Calu3 (cell line): ENCODE results near the gene ANAPC10. TPM values are rescaled to one million over a fixed set of nuclear protein-coding genes. Genes with fewer than 3 reads are reported as not detected.

Source experiments
- BruUV-seq: library from RNA; stranded (reverse); fragments of 400-500 nt; replicated peaks from 2 replicates; lab custom pipeline; 2021; lab: Mats Ljungman, UMichigan
- CTCF ChIA-PET: fragments of 300-600 bp; sonication (Branson Sonifier 250); formaldehyde crosslinking; loops from one replicate; lab custom pipeline; 2022; ENCODE audit warnings: antibody characterized with exemption; lab: Charles Lee
- DNase-seq: peaks from one replicate; pipeline ENCODE4 v3.0.0; 2022
- H3K27ac Mint-ChIP-seq: one replicate; pipeline ENCODE4 v1.8.0; 2022; ENCODE audit warnings: mixed read lengths; ENCODE audit not compliant: unreplicated experiment
- H3K27me3 Mint-ChIP-seq: one replicate; pipeline ENCODE4 v1.8.0; 2022; ENCODE audit warnings: mixed read lengths; ENCODE audit not compliant: unreplicated experiment
- H3K36me3 Mint-ChIP-seq: one replicate; pipeline ENCODE4 v1.8.0; 2022; ENCODE audit warnings: mild to moderate bottlenecking, moderate library complexity, mixed read lengths; ENCODE audit not compliant: insufficient read depth, unreplicated experiment
- H3K4me1 Mint-ChIP-seq: one replicate; pipeline ENCODE4 v1.8.0; 2022; ENCODE audit warnings: mild to moderate bottlenecking, low read depth, mixed read lengths; ENCODE audit not compliant: unreplicated experiment
- H3K4me3 Mint-ChIP-seq: one replicate; pipeline ENCODE4 v1.8.0; 2022; ENCODE audit warnings: mild to moderate bottlenecking, low read depth, moderate library complexity, mixed read lengths; ENCODE audit not compliant: unreplicated experiment
- H3K9me3 Mint-ChIP-seq: one replicate; pipeline ENCODE4 v1.8.0; 2022; ENCODE audit warnings: low read depth, mixed read lengths; ENCODE audit not compliant: unreplicated experiment
- CTCF ChIP-seq: fragments of 200-600 bp; IDR thresholded peaks from one replicate; pipeline ENCODE4 v1.8.0; 2022; ENCODE audit warnings: antibody characterized with exemption; ENCODE audit not compliant: unreplicated experiment
- intact Hi-C: fragments of 100-400 bp; cut with micrococcal nuclease; formaldehyde crosslinking; loops from one replicate; pipeline ENCODE4 v1.10.0; 2022; ENCODE audit not compliant: unreplicated experiment
- total RNA-seq: library from RNA; stranded (reverse); gene quantifications from 2 replicates; pipeline ENCODE4 v1.2.3, GENCODE V29; 2022

The ANAPC10 gene
- total RNA-seq, 1 experiment from 2014 or later = 14.1 TPM

DNA sequence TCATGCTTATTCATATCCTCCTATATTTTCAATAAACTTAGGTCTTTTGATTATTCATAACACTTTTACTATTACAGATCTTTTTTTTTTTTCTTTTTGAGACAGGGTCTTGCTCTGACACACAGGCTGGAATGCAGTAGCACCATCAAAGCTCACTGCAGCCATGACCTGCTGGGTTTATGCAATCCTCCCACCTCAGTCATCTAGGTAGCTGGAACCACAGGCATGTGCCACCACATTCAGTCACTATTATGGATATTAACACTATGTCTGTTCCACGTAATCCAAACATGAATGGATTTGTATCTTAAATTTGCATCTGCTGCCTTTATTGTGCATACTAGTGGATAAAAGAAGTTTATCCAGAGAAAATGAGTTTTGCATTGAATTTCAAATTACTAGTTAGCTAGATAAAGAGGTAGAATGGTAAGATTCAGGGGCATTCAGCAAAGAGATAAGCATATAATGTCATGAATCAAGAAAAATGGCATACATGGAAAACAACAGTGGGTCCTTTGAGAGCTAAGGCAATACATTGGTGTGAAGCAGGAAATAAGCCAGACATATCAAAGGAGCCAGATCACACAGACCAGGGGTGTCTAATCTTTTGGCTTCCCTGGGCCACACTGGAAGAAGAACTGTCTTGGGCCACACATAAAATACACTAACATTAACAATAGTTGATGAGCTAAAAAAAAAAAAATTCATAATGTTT lies 13.9 kb downstream of the ANAPC10 start:
- H3K4me3 Mint-ChIP-seq = no peak overlapping the region
- no peak overlapping the region for H3K27ac Mint-ChIP-seq
- DNase-seq = no peak
- no peaks in the 10 kb centered on the region for H3K4me1 Mint-ChIP-seq
- H3K9me3 Mint-ChIP-seq = no peaks in the 10 kb centered on the region
- no peak for TF ChIP-seq CTCF
- no peaks in the 10 kb centered on the region for H3K36me3 Mint-ChIP-seq
- no peaks in the 10 kb centered on the region for H3K27me3 Mint-ChIP-seq
- intact Hi-C loops = no loop called here
- BruUV-seq = no TSS peak
- CTCF ChIA-PET = no interaction called here

- BruUV-seq = no TSS peak
- Mint-ChIP-seq H3K4me1 (no peaks in the 10 kb centered on the region), H3K9me3 (no peaks in the 10 kb centered on the region), H3K36me3 (no peaks in the 10 kb centered on the region), H3K27me3 (no peaks in the 10 kb centered on the region), H3K4me3 (no peak overlapping the region), H3K27ac (no peak overlapping the region)
- CTCF ChIA-PET = no interaction called here
- DNase-seq = no peak
- intact Hi-C loops = no loop called here
- TF ChIP-seq CTCF = no peak
Observed at GRCh38 chr4:145081756-145082155, 16.2 kb downstream of the ANAPC10 start.

DNA sequence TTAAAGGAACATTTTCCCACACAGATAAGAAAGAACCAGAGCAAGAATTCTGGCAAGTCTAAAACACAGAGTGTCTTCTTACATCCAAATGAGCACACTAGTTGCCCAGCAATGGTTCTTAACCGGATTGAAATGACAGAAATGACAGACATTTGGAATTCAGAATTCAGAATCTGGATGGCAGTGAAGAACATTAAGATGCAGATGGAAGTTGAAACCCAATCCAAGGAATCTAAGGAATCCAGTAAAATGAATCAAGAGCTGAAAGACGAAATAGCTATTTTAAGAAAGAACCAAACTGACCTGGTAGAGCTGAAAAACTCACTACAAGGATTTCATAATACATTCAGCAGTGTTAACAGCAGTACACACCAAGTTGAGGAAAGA lies 21.5 kb downstream of the ANAPC10 start:
- intact Hi-C loops = no loop called here
- BruUV-seq = no TSS peak
- CTCF ChIA-PET = no interaction called here

GRCh38 chr4:145075742-145076468 lies 22.1 kb downstream of the ANAPC10 start:
- Mint-ChIP-seq H3K27ac (no peak overlapping the region), H3K36me3 (no peaks in the 10 kb centered on the region), H3K9me3 (no peaks in the 10 kb centered on the region), H3K4me1 (no peaks in the 10 kb centered on the region), H3K4me3 (no peak overlapping the region), H3K27me3 (no peaks in the 10 kb centered on the region)
- no peak for TF ChIP-seq CTCF
- intact Hi-C loops = no loop called here
- BruUV-seq = no TSS peak
- DNase-seq = no peak
- CTCF ChIA-PET = no interaction called here

More for the DNA sequence above, 21.5 kb downstream of the ANAPC10 start:
- Mint-ChIP-seq H3K4me1 (no peaks in the 10 kb centered on the region), H3K4me3 (no peak overlapping the region), H3K36me3 (no peaks in the 10 kb centered on the region), H3K27ac (no peak overlapping the region), H3K27me3 (no peaks in the 10 kb centered on the region), H3K9me3 (no peaks in the 10 kb centered on the region)
- no peak for TF ChIP-seq CTCF
- no peak for DNase-seq
